Osteocyte (in vitro differentiated cells): Measurements from ENCODE around the gene GJD3. TPM values are rescaled to one million over a fixed set of nuclear protein-coding genes. Genes with fewer than 3 reads are reported as not detected.
"Not testable (repeated sequence)": the region's sequence is repeated elsewhere in the genome, so short reads cannot be mapped to it uniquely, and the experiment has no call there.

ENCODE experiments used
- DNase-seq: peaks from one replicate; pipeline ENCODE4 v3.0.0; 2021; ENCODE audit warnings: mixed read lengths; ENCODE audit not compliant: unreplicated experiment; ENCODE audit errors: extremely low spot score
- H3K27ac Mint-ChIP-seq: one replicate; pipeline ENCODE4 v1.8.0; 2021; ENCODE audit warnings: mild to moderate bottlenecking, mixed read lengths; ENCODE audit not compliant: unreplicated experiment
- H3K27me3 Mint-ChIP-seq: one replicate; pipeline ENCODE4 v1.8.0; 2021; ENCODE audit warnings: mixed read lengths; ENCODE audit not compliant: unreplicated experiment
- H3K36me3 Mint-ChIP-seq: one replicate; pipeline ENCODE4 v1.8.0; 2021; ENCODE audit warnings: mixed read lengths; ENCODE audit not compliant: unreplicated experiment
- H3K4me1 Mint-ChIP-seq: one replicate; pipeline ENCODE4 v1.8.0; 2021; ENCODE audit warnings: mixed read lengths; ENCODE audit not compliant: unreplicated experiment
- H3K4me3 Mint-ChIP-seq: one replicate; pipeline ENCODE4 v1.8.0; 2021; ENCODE audit warnings: mild to moderate bottlenecking, moderate library complexity, mixed read lengths; ENCODE audit not compliant: unreplicated experiment
- H3K9me3 Mint-ChIP-seq: one replicate; pipeline ENCODE4 v1.8.0; 2021; ENCODE audit warnings: mixed read lengths; ENCODE audit not compliant: unreplicated experiment
- CTCF ChIP-seq: fragments of 200-600 bp; sonication (generic); IDR thresholded peaks from 2 replicates; pipeline ENCODE4 v1.5.0; 2021; ENCODE audit warnings: antibody characterized with exemption, mild to moderate bottlenecking, moderate library complexity
- total RNA-seq: library from RNA; stranded (reverse); gene quantifications from 2 replicates; pipeline ENCODE4 v1.2.1, GENCODE V29; 2021

The GJD3 gene
- total RNA-seq, 1 donor from 2014 or later, result 0.40 TPM

- peaks cover 18% of the 10 kb centered on the region for H3K4me1 Mint-ChIP-seq
- H3K9me3 Mint-ChIP-seq, result no peaks in the 10 kb centered on the region
- H3K4me3 Mint-ChIP-seq, result no peak overlapping the region
- no peak overlapping the region for H3K27ac Mint-ChIP-seq
- H3K36me3 Mint-ChIP-seq, result no peaks in the 10 kb centered on the region
- TF ChIP-seq CTCF, result no peak
- no peaks in the 10 kb centered on the region for H3K27me3 Mint-ChIP-seq
- DNase-seq, result no peak
These were observed 42.9 kb upstream of the GJD3 start for GRCh38 chr17:40407460-40407859.

GRCh38 chr17:40404003-40404402 lies 39.5 kb upstream of the GJD3 start:
- Mint-ChIP-seq H3K27me3 (no peaks in the 10 kb centered on the region), H3K27ac (peak overlapping the region; percentile 21), H3K4me3 (no peak overlapping the region), H3K9me3 (no peaks in the 10 kb centered on the region), H3K4me1 (peaks cover 14% of the 10 kb centered on the region), H3K36me3 (no peaks in the 10 kb centered on the region)
- no peak for DNase-seq
- no peak for TF ChIP-seq CTCF

GRCh38 chr17:40402668-40403067 lies 38.1 kb upstream of the GJD3 start:
- no peak overlapping the region for H3K4me3 Mint-ChIP-seq
- no peak for DNase-seq
- TF ChIP-seq CTCF, result no peak
- no peaks in the 10 kb centered on the region for H3K27me3 Mint-ChIP-seq
- H3K36me3 Mint-ChIP-seq, result no peaks in the 10 kb centered on the region
- H3K9me3 Mint-ChIP-seq, result no peaks in the 10 kb centered on the region
- H3K4me1 Mint-ChIP-seq, result peaks cover 14% of the 10 kb centered on the region
- no peak overlapping the region for H3K27ac Mint-ChIP-seq

- Mint-ChIP-seq H3K4me1 (peaks cover 13% of the 10 kb centered on the region), H3K27me3 (no peaks in the 10 kb centered on the region), H3K36me3 (no peaks in the 10 kb centered on the region), H3K27ac (peak overlapping the region; percentile 18), H3K9me3 (no peaks in the 10 kb centered on the region), H3K4me3 (no peak overlapping the region)
- DNase-seq, result no peak
- peak; percentile 72 for TF ChIP-seq CTCF
These were observed 34.6 kb upstream of the GJD3 start for GRCh38 chr17:40399185-40399584.

GRCh38 chr17:40386555-40386954 lies 22.0 kb upstream of the GJD3 start:
- H3K4me1 Mint-ChIP-seq, H3K27ac Mint-ChIP-seq: not testable (repeated sequence)

GRCh38 chr17:40382251-40382650 lies 17.7 kb upstream of the GJD3 start:
- H3K27ac Mint-ChIP-seq, result no peak overlapping the region
- no peaks in the 10 kb centered on the region for H3K9me3 Mint-ChIP-seq
- H3K4me1 Mint-ChIP-seq, result no peaks in the 10 kb centered on the region
- no peak for TF ChIP-seq CTCF
- DNase-seq, result no peak
- no peak overlapping the region for H3K4me3 Mint-ChIP-seq
- H3K36me3 Mint-ChIP-seq, result no peaks in the 10 kb centered on the region
- no peaks in the 10 kb centered on the region for H3K27me3 Mint-ChIP-seq

More at GRCh38 chr17:40386555-40386954, 22.0 kb upstream of the GJD3 start:
- DNase-seq, H3K9me3 Mint-ChIP-seq, H3K27me3 Mint-ChIP-seq, H3K36me3 Mint-ChIP-seq, H3K4me3 Mint-ChIP-seq: not testable (repeated sequence)
